Stimulated activated CD4-positive, alpha-beta T cell treated with anti-CD3 and anti-CD28 coated beads, Interleukin-1b, Interleukin-23, amount 100 ng/mL, for 1 hour (primary cell): ENCODE results near the gene DMXL1.
A peak's percentile ranks its signal among the peaks of the same experiment; 100 is the strongest.

ENCODE experiments used
- DNase-seq, 2 donors: peaks; one replicate each; pipeline ENCODE4 v3.0.0-alpha.2; 2020; ENCODE audit warnings: low read depth in 2 of 2

Gene DMXL1

GRCh38 chr5:119070828-119071560, at the start of gene DMXL1:
DMXL1 (plus strand) TSS chr5:119071087; CDS start chr5:119071570, 483 bp downstream.
- peak; percentile 94 to 95 for DNase-seq

GRCh38 chr5:119021149-119021732, 49.6 kb upstream of the DMXL1 start:
- DNase-seq, result no peak

- DNase-seq, result no peak
Observed at GRCh38 chr5:119022017-119022745, 48.7 kb upstream of the DMXL1 start.

- DNase-seq, result no peak
Observed at GRCh38 chr5:119022773-119023172, 48.1 kb upstream of the DMXL1 start.

GRCh38 chr5:119028575-119028974, 42.3 kb upstream of the DMXL1 start:
- DNase-seq, result no peak

GRCh38 chr5:119031011-119031886, 39.6 kb upstream of the DMXL1 start:
- no peak for DNase-seq

- no peak for DNase-seq
Observed at GRCh38 chr5:119031905-119032304, 39.0 kb upstream of the DMXL1 start.

- DNase-seq, result no peak
Observed at GRCh38 chr5:119032656-119033055, 38.2 kb upstream of the DMXL1 start.

GRCh38 chr5:119033135-119033534, 37.8 kb upstream of the DMXL1 start:
- DNase-seq, result no peak

- no peak for DNase-seq
Observed at GRCh38 chr5:119036101-119036762, 34.7 kb upstream of the DMXL1 start.

GRCh38 chr5:119037496-119038215, 33.2 kb upstream of the DMXL1 start:
- no peak for DNase-seq

GRCh38 chr5:119048246-119048645, 22.6 kb upstream of the DMXL1 start:
- DNase-seq, result no peak

GRCh38 chr5:119049824-119050449, 20.9 kb upstream of the DMXL1 start:
- DNase-seq, result no peak

GRCh38 chr5:119054101-119054500, 16.8 kb upstream of the DMXL1 start:
- DNase-seq, result no peak

- no peak for DNase-seq
Observed at GRCh38 chr5:119055294-119055693, 15.6 kb upstream of the DMXL1 start.

GRCh38 chr5:119058979-119059529, 11.8 kb upstream of the DMXL1 start:
- no peak for DNase-seq

GRCh38 chr5:119059740-119060255, 11.1 kb upstream of the DMXL1 start:
- no peak for DNase-seq

- no peak for DNase-seq
Observed at GRCh38 chr5:119063579-119064379, 7.1 kb upstream of the DMXL1 start.

- DNase-seq, result no peak
Observed at GRCh38 chr5:119067450-119067849, 3.4 kb upstream of the DMXL1 start.
